Measurements from ENCODE around the gene ERMARD.

GRCh38 chr6:169723200-169723909 lies 28.1 kb upstream of the ERMARD start:
- TF ChIP-seq, protein P1, sequence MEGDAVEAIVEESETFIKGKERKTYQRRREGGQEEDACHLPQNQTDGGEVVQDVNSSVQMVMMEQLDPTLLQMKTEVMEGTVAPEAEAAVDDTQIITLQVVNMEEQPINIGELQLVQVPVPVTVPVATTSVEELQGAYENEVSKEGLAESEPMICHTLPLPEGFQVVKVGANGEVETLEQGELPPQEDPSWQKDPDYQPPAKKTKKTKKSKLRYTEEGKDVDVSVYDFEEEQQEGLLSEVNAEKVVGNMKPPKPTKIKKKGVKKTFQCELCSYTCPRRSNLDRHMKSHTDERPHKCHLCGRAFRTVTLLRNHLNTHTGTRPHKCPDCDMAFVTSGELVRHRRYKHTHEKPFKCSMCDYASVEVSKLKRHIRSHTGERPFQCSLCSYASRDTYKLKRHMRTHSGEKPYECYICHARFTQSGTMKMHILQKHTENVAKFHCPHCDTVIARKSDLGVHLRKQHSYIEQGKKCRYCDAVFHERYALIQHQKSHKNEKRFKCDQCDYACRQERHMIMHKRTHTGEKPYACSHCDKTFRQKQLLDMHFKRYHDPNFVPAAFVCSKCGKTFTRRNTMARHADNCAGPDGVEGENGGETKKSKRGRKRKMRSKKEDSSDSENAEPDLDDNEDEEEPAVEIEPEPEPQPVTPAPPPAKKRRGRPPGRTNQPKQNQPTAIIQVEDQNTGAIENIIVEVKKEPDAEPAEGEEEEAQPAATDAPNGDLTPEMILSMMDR (IDR thresholded peaks at IDR 0.05; ENCODE audit: insufficient read depth, low read length): no peak
- TF ChIP-seq, protein P2, sequence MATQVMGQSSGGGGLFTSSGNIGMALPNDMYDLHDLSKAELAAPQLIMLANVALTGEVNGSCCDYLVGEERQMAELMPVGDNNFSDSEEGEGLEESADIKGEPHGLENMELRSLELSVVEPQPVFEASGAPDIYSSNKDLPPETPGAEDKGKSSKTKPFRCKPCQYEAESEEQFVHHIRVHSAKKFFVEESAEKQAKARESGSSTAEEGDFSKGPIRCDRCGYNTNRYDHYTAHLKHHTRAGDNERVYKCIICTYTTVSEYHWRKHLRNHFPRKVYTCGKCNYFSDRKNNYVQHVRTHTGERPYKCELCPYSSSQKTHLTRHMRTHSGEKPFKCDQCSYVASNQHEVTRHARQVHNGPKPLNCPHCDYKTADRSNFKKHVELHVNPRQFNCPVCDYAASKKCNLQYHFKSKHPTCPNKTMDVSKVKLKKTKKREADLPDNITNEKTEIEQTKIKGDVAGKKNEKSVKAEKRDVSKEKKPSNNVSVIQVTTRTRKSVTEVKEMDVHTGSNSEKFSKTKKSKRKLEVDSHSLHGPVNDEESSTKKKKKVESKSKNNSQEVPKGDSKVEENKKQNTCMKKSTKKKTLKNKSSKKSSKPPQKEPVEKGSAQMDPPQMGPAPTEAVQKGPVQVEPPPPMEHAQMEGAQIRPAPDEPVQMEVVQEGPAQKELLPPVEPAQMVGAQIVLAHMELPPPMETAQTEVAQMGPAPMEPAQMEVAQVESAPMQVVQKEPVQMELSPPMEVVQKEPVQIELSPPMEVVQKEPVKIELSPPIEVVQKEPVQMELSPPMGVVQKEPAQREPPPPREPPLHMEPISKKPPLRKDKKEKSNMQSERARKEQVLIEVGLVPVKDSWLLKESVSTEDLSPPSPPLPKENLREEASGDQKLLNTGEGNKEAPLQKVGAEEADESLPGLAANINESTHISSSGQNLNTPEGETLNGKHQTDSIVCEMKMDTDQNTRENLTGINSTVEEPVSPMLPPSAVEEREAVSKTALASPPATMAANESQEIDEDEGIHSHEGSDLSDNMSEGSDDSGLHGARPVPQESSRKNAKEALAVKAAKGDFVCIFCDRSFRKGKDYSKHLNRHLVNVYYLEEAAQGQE (IDR thresholded peaks at IDR 0.05; ENCODE audit: insufficient replicate concordance, low read depth): no peak
- TF ChIP-seq POLR2AphosphoS5 (IDR thresholded peaks at IDR 0.05; ENCODE audit: low read depth): 0 out of 2 replicates have a peak, but pooled peaks have one; percentile 4
- TF ChIP-seq SPI1 (IDR thresholded peaks at IDR 0.05; ENCODE audit: borderline replicate concordance, low read depth): no peak
- TF ChIP-seq GABPA (IDR thresholded peaks at IDR 0.05; ENCODE audit: low read depth): no peak
